Kidney (tissue), 14 donors: ENCODE results near the gene SOBP. TPM values are rescaled to one million over a fixed set of nuclear protein-coding genes. Genes with fewer than 3 reads are reported as not detected.

Experiments
- DNase-seq, 5 donors: peaks; one replicate each; pipeline ENCODE4 v3.0.0-alpha.2; 2013 to 2020
- FAIRE-seq: peaks from 2 replicates; lab custom pipeline; 2012; peaks lifted over from hg19 to GRCh38; lab: Jason Lieb, UNC
- H3K27ac ChIP-seq, 2 donors: one replicate each; pipeline ENCODE4 v1.7.0; 2013; ENCODE audit warnings: low read depth in 2 of 2, low read length in 2 of 2, inconsistent platforms in 1 of 2
- H3K27me3 ChIP-seq: one replicate; pipeline ENCODE4 v1.7.1; 2013; ENCODE audit warnings: low read length, inconsistent platforms; ENCODE audit not compliant: control insufficient read depth, insufficient read depth
- H3K36me3 ChIP-seq, 3 donors: one replicate each; pipeline versions ENCODE4 v1.7.0 to v1.7.1; 2013; ENCODE audit warnings: low read length in 3 of 3, control low read depth in 1 of 3, inconsistent platforms in 1 of 3; ENCODE audit not compliant: insufficient read depth in 3 of 3, control insufficient read depth in 2 of 3
- H3K4me1 ChIP-seq, 3 donors: one replicate each; pipeline versions ENCODE4 v1.7.0 to v1.7.1; 2013; ENCODE audit warnings: low read length in 3 of 3, inconsistent platforms in 1 of 3, low read depth in 1 of 3; ENCODE audit not compliant: control insufficient read depth in 2 of 3, insufficient read depth in 2 of 3
- H3K4me3 ChIP-seq, 3 donors: one replicate each; pipeline versions ENCODE4 v1.7.0 to v1.8.1; 2013; ENCODE audit warnings: low read length in 3 of 3, control low read depth in 1 of 3, inconsistent platforms in 1 of 3
- H3K9ac ChIP-seq, 3 donors: one replicate each; pipeline versions ENCODE4 v1.7.0 to v1.7.1; 2013; ENCODE audit warnings: low read length in 3 of 3, control low read depth in 1 of 3, inconsistent platforms in 1 of 3
- H3K9me3 ChIP-seq, 3 donors: one replicate each; pipeline versions ENCODE4 v1.7.0 to v1.7.1; 2013; ENCODE audit warnings: low read length in 3 of 3, control low read depth in 1 of 3, inconsistent platforms in 1 of 3; ENCODE audit not compliant: control insufficient read depth in 2 of 3, insufficient read depth in 1 of 3
- CTCF ChIP-seq: IDR thresholded peaks from 3 replicates; pipeline ENCODE4 v1.5.1; 2012; ENCODE audit warnings: mild to moderate bottlenecking, moderate library complexity, borderline replicate concordance; ENCODE audit not compliant: insufficient read depth; ENCODE audit errors: extremely low read depth
- intact Hi-C: fragments of 100-400 bp; cut with DNase I; formaldehyde crosslinking; loops from one replicate; pipeline ENCODE4 v1.11.1; 2022
- polyA plus RNA-seq: library from polyadenylated mRNA; stranded (reverse); fragments of 350-450 nt; fragmentation: Illumina TruSeq; extraction: RNeasy Lipid Tissue Mini Kit (QIAGEN cat#74804); gene quantifications from one replicate; pipeline ENCODE4 v1.2.3, GENCODE V29; 2014; ENCODE audit warnings: low read depth, low replicate concordance; ENCODE audit not compliant: insufficient read depth
- total RNA-seq: library from RNA; stranded (reverse); fragmentation: NEBNext Ultra II Directional; extraction: Animal tissue kit (Norgen Biotek cat#: 25700); gene quantifications from one replicate; pipeline ENCODE4 v1.2.1, GENCODE V29; 2021
- donor health status: control.
- donor health status: control.
- donor health status: control.
- donor health status: control.
- donor health status: control.
- donor health status: DM: yes; HTN: yes; CAD: no.
- donor health status: Normal renal cell carcinoma (clear cell type).

The SOBP gene
- total and polyA plus RNA-seq, 2 donors from 2014 or later, result 5.4 to 9.5 TPM

GRCh38 chr6:107545763-107546162 is 55.8 kb downstream of the SOBP start:
- no peaks in the 10 kb centered on the region for H3K9me3 ChIP-seq
- H3K36me3 ChIP-seq, result no peaks in the 10 kb centered on the region
- H3K27ac ChIP-seq, result no peak overlapping the region
- DNase-seq (peak in 2 of 5 donors; percentile 33 to 59), FAIRE-seq (no peak)
- intact Hi-C loops, result no loop called here
- no peak overlapping the region for H3K9ac ChIP-seq
- H3K4me3 ChIP-seq, result no peak overlapping the region
- H3K4me1 ChIP-seq, result no peaks in the 10 kb centered on the region
- no peak for TF ChIP-seq CTCF
- H3K27me3 ChIP-seq, result no peaks in the 10 kb centered on the region

- intact Hi-C loops, result no loop called here
- H3K4me3 ChIP-seq, result no peak overlapping the region
- no peaks in the 10 kb centered on the region for H3K36me3 ChIP-seq
- H3K27ac ChIP-seq, result no peak overlapping the region
- no peaks in the 10 kb centered on the region for H3K4me1 ChIP-seq
- no peaks in the 10 kb centered on the region for H3K9me3 ChIP-seq
- no peaks in the 10 kb centered on the region for H3K27me3 ChIP-seq
- FAIRE-seq (no peak), DNase-seq (no peak)
- H3K9ac ChIP-seq, result no peak overlapping the region
- no peak for TF ChIP-seq CTCF
These were observed 57.0 kb downstream of the SOBP start for GRCh38 chr6:107546691-107547450.

GRCh38 chr6:107547451-107547840 is 57.5 kb downstream of the SOBP start:
- DNase-seq (no peak), FAIRE-seq (no peak)
- TF ChIP-seq CTCF, result no peak
- Histone ChIP-seq H3K27me3 (no peaks in the 10 kb centered on the region), H3K27ac (no peak overlapping the region), H3K9me3 (no peaks in the 10 kb centered on the region), H3K4me1 (no peaks in the 10 kb centered on the region), H3K4me3 (no peak overlapping the region), H3K36me3 (no peaks in the 10 kb centered on the region), H3K9ac (no peak overlapping the region)
- intact Hi-C loops, result no loop called here
